CD8-positive, alpha-beta memory T cell (primary cell): ENCODE data around the gene PIK3R5. TPM values are rescaled to one million over a fixed set of nuclear protein-coding genes. Genes with fewer than 3 reads are reported as not detected.
A peak's percentile ranks its signal among the peaks of the same experiment; 100 is the strongest.

Experiments used
- CTCF ChIA-PET: fragments of 350-600 bp; sonication (Branson Sonifier 250); formaldehyde crosslinking; loops from one replicate; lab custom pipeline; 2021; ENCODE audit warnings: antibody characterized with exemption; lab: Charles Lee
- POLR2A ChIA-PET: fragments of 350-600 bp; sonication (Branson Sonifier 250); formaldehyde crosslinking; loops from one replicate; lab custom pipeline; 2021; ENCODE audit warnings: antibody characterized with exemption; lab: Charles Lee
- DNase-seq, 5 donors: peaks; one replicate each; pipeline versions ENCODE4 v3.0.0 to v3.0.0-alpha.2; 2020 to 2022; ENCODE audit warnings: mixed read lengths in 1 of 5
- H3K27ac ChIP-seq: one replicate; pipeline ENCODE4 v1.7.0; 2013; ENCODE audit warnings: low read depth, mild to moderate bottlenecking, low read length, moderate library complexity
- H3K27me3 ChIP-seq: 2 replicates; pipeline ENCODE4 v1.7.0; 2013; ENCODE audit warnings: low read length, mild to moderate bottlenecking; ENCODE audit not compliant: insufficient read depth, poor library complexity, severe bottlenecking
- H3K36me3 ChIP-seq: 2 replicates; pipeline ENCODE4 v1.7.0; 2013; ENCODE audit warnings: mild to moderate bottlenecking, low read length, moderate library complexity; ENCODE audit not compliant: insufficient read depth
- H3K4me1 ChIP-seq: 2 replicates; pipeline ENCODE4 v1.7.0; 2013; ENCODE audit warnings: mild to moderate bottlenecking, low read length, moderate library complexity; ENCODE audit not compliant: insufficient read depth
- H3K4me3 ChIP-seq: 2 replicates; pipeline ENCODE4 v1.7.0; 2013; ENCODE audit warnings: mild to moderate bottlenecking, low read length
- H3K9me3 ChIP-seq: 2 replicates; pipeline ENCODE4 v1.7.0; 2013; ENCODE audit warnings: mild to moderate bottlenecking, low read length
- H3K27ac Mint-ChIP-seq, 8 donors: one replicate each; pipeline ENCODE4 v1.8.0; 2020 to 2021; ENCODE audit warnings: mixed read lengths in 8 of 8, mild to moderate bottlenecking in 6 of 8, inconsistent platforms in 3 of 8, moderate library complexity in 3 of 8
- H3K27me3 Mint-ChIP-seq, 2 donors: one replicate each; pipeline ENCODE4 v1.8.0; 2020 to 2021; ENCODE audit warnings: mixed read lengths in 2 of 2, mild to moderate bottlenecking in 1 of 2, moderate library complexity in 1 of 2
- H3K36me3 Mint-ChIP-seq, 3 donors: one replicate each; pipeline ENCODE4 v1.8.0; 2020 to 2021; ENCODE audit warnings: mixed read lengths in 3 of 3, inconsistent platforms in 1 of 3, mild to moderate bottlenecking in 1 of 3
- H3K4me1 Mint-ChIP-seq, 3 donors: one replicate each; pipeline ENCODE4 v1.8.0; 2020 to 2021; ENCODE audit warnings: mixed read lengths in 3 of 3, inconsistent platforms in 1 of 3, mild to moderate bottlenecking in 1 of 3
- H3K4me3 Mint-ChIP-seq, 7 donors: one replicate each; pipeline ENCODE4 v1.8.0; 2020 to 2021; ENCODE audit warnings: mixed read lengths in 7 of 7, mild to moderate bottlenecking in 6 of 7, moderate library complexity in 4 of 7, inconsistent platforms in 2 of 7
- H3K9me3 Mint-ChIP-seq, 5 donors: one replicate each; pipeline ENCODE4 v1.8.0; 2020 to 2022; ENCODE audit warnings: mixed read lengths in 5 of 5, mild to moderate bottlenecking in 3 of 5, moderate library complexity in 2 of 5, inconsistent platforms in 1 of 5
- polyA plus RNA-seq: library from polyadenylated mRNA; unstranded; fragments of 300-500 nt; fragmentation: Illumina TruSeq; gene quantifications from one replicate; pipeline ENCODE4 v1.2.3, GENCODE V29; 2021
- total RNA-seq, 2 experiments: library from RNA; stranded (reverse); gene quantifications; one replicate each; pipeline ENCODE4 v1.2.3, GENCODE V29; 2021

The PIK3R5 gene
- total and polyA plus RNA-seq, 3 experiments from 2014 or later: 28.6 to 71.6 (median 30.2) TPM

- CTCF ChIA-PET: no interaction called here
- no peaks in the 10 kb centered on the region for H3K9me3 Mint-ChIP-seq
- no peak overlapping the region for H3K27ac ChIP-seq
Observed at GRCh38 chr17:8868092-8868491, 97.4 kb downstream of the PIK3R5 start.

GRCh38 chr17:8867361-8867981 lies 98.0 kb downstream of the PIK3R5 start, which contains the start of gene PIK3R6:
TSS of gene PIK3R6 (minus strand) at chr17:8867674. CDS start at chr17:8849794, 17,880 bp downstream.
- peaks cover 31 to 38% (median 34%) of the 10 kb centered on the region in 3 donors for H3K4me1 Mint-ChIP-seq
- Histone ChIP-seq H3K4me3 (peak within 1 kb of the TSS; percentile 32), H3K36me3 (no peaks in the 10 kb centered on the region), H3K27me3 (no peaks in the 10 kb centered on the region), H3K9me3 (no peaks in the 10 kb centered on the region), H3K4me1 (peaks cover 23% of the 10 kb centered on the region), H3K27ac (no peak within 1 kb of the TSS)
- H3K9me3 Mint-ChIP-seq: no peaks in the 10 kb centered on the region
- POLR2A ChIA-PET: no interaction called here
- no peaks in the 10 kb centered on the region for H3K27me3 Mint-ChIP-seq
- peak in 1 of 5 donors; percentile 9 for DNase-seq
- CTCF ChIA-PET: no interaction called here
- H3K4me3 Mint-ChIP-seq: peak within 1 kb of the TSS; percentile 55 to 87 (median 80)
- H3K27ac Mint-ChIP-seq: peak within 1 kb of the TSS; percentile 26 to 90 (median 72)
- H3K36me3 Mint-ChIP-seq: peaks cover 0 to 2% (median 0%) of the 10 kb centered on the region in 3 donors

More at GRCh38 chr17:8868092-8868491, 97.4 kb downstream of the PIK3R5 start:
- H3K27ac Mint-ChIP-seq: peak overlapping the region in 7 of 8 donors; percentile 8 to 90 (median 56)
- Histone ChIP-seq H3K36me3 (no peaks in the 10 kb centered on the region), H3K4me3 (no peak overlapping the region), H3K9me3 (no peaks in the 10 kb centered on the region), H3K27me3 (no peaks in the 10 kb centered on the region), H3K4me1 (peaks cover 21% of the 10 kb centered on the region)
- no peaks in the 10 kb centered on the region for H3K27me3 Mint-ChIP-seq
- POLR2A ChIA-PET: no interaction called here
- DNase-seq: no peak
- peak overlapping the region in 6 of 7 donors; percentile 12 to 87 (median 78) for H3K4me3 Mint-ChIP-seq
- H3K4me1 Mint-ChIP-seq: peaks cover 29 to 35% (median 31%) of the 10 kb centered on the region in 3 donors
- peaks cover 0 to 2% (median 0%) of the 10 kb centered on the region in 3 donors for H3K36me3 Mint-ChIP-seq

- peak overlapping the region in 1 of 7 donors; percentile 9 for H3K4me3 Mint-ChIP-seq
- peaks cover 0 to 2% (median 0%) of the 10 kb centered on the region in 3 donors for H3K36me3 Mint-ChIP-seq
- no peak overlapping the region for H3K27ac ChIP-seq
- H3K36me3 ChIP-seq: no peaks in the 10 kb centered on the region
- no peaks in the 10 kb centered on the region for H3K27me3 Mint-ChIP-seq
- H3K9me3 Mint-ChIP-seq: no peaks in the 10 kb centered on the region
- H3K4me1 Mint-ChIP-seq: peaks cover 44 to 49% (median 47%) of the 10 kb centered on the region in 3 donors
- H3K4me3 ChIP-seq: no peak overlapping the region
- no peak for DNase-seq
- no peaks in the 10 kb centered on the region for H3K27me3 ChIP-seq
- H3K27ac Mint-ChIP-seq: no peak overlapping the region
- no peaks in the 10 kb centered on the region for H3K9me3 ChIP-seq
- POLR2A ChIA-PET: no interaction called here
- CTCF ChIA-PET: interaction anchor here (1.0 kb wide), 1 partner anchor 99 kb away, joined by 3 read pairs; the partner anchor contains the start of gene PIK3R5
- peaks cover 34% of the 10 kb centered on the region for H3K4me1 ChIP-seq
Observed at GRCh38 chr17:8865811-8866210, 99.7 kb downstream of the PIK3R5 start.

- H3K27ac ChIP-seq: no peak overlapping the region
- H3K4me3 Mint-ChIP-seq: peak overlapping the region in 1 of 7 donors; percentile 54
- DNase-seq: no peak
- peaks cover 0 to 2% (median 0%) of the 10 kb centered on the region in 3 donors for H3K36me3 Mint-ChIP-seq
- no peak overlapping the region for H3K4me3 ChIP-seq
- ChIA-PET POLR2A (no interaction called here), CTCF (interaction anchor here (1.0 kb wide), 1 partner anchor 100 kb away, joined by 3 read pairs; the partner anchor contains the start of gene PIK3R5)
- H3K4me1 ChIP-seq: peaks cover 34% of the 10 kb centered on the region
- H3K27me3 Mint-ChIP-seq: no peaks in the 10 kb centered on the region
- H3K9me3 Mint-ChIP-seq: no peaks in the 10 kb centered on the region
- H3K27ac Mint-ChIP-seq: no peak overlapping the region
- no peaks in the 10 kb centered on the region for H3K9me3 ChIP-seq
- no peaks in the 10 kb centered on the region for H3K27me3 ChIP-seq
- H3K36me3 ChIP-seq: no peaks in the 10 kb centered on the region
- peaks cover 44 to 49% (median 47%) of the 10 kb centered on the region in 3 donors for H3K4me1 Mint-ChIP-seq
Observed at GRCh38 chr17:8865385-8865784, 100.1 kb downstream of the PIK3R5 start.

- peaks cover 24% of the 10 kb centered on the region for H3K4me1 ChIP-seq
- Mint-ChIP-seq H3K36me3 (peaks cover 0 to 2% (median 0%) of the 10 kb centered on the region in 3 donors), H3K9me3 (no peaks in the 10 kb centered on the region), H3K4me3 (no peak overlapping the region), H3K4me1 (peaks cover 31 to 43% (median 32%) of the 10 kb centered on the region in 3 donors), H3K27me3 (no peaks in the 10 kb centered on the region), H3K27ac (peak overlapping the region in 5 of 8 donors; percentile 2 to 61 (median 14))
- DNase-seq: no peak
- no peaks in the 10 kb centered on the region for H3K9me3 ChIP-seq
- CTCF ChIA-PET: no interaction called here
- H3K27me3 ChIP-seq: no peaks in the 10 kb centered on the region
- H3K36me3 ChIP-seq: no peaks in the 10 kb centered on the region
- POLR2A ChIA-PET: no interaction called here
- H3K27ac ChIP-seq: no peak overlapping the region
- H3K4me3 ChIP-seq: no peak overlapping the region
Observed at GRCh38 chr17:8862213-8863056, 103.1 kb downstream of the PIK3R5 start.

GRCh38 chr17:8861495-8862181 lies 103.9 kb downstream of the PIK3R5 start:
- H3K27ac Mint-ChIP-seq: peak overlapping the region in 4 of 8 donors; percentile 0 to 77 (median 58)
- H3K27me3 ChIP-seq: no peaks in the 10 kb centered on the region
- peaks cover 26 to 43% (median 28%) of the 10 kb centered on the region in 3 donors for H3K4me1 Mint-ChIP-seq
- H3K4me3 ChIP-seq: no peak overlapping the region
- no peak overlapping the region for H3K27ac ChIP-seq
- H3K9me3 Mint-ChIP-seq: no peaks in the 10 kb centered on the region
- H3K4me3 Mint-ChIP-seq: peak overlapping the region in 3 of 7 donors; percentile 13 to 27 (median 23)
- H3K36me3 ChIP-seq: no peaks in the 10 kb centered on the region
- peaks cover 20% of the 10 kb centered on the region for H3K4me1 ChIP-seq
- ChIA-PET CTCF (no interaction called here), POLR2A (no interaction called here)
- H3K27me3 Mint-ChIP-seq: no peaks in the 10 kb centered on the region
- H3K36me3 Mint-ChIP-seq: peaks cover 0 to 2% (median 0%) of the 10 kb centered on the region in 3 donors
- no peak for DNase-seq
- H3K9me3 ChIP-seq: no peaks in the 10 kb centered on the region

- H3K4me1 Mint-ChIP-seq: peaks cover 26 to 51% (median 28%) of the 10 kb centered on the region in 3 donors
- Histone ChIP-seq H3K27me3 (no peaks in the 10 kb centered on the region), H3K9me3 (no peaks in the 10 kb centered on the region), H3K36me3 (no peaks in the 10 kb centered on the region), H3K4me3 (no peak overlapping the region), H3K27ac (no peak overlapping the region), H3K4me1 (peaks cover 20% of the 10 kb centered on the region)
- peaks cover 0 to 2% (median 0%) of the 10 kb centered on the region in 3 donors for H3K36me3 Mint-ChIP-seq
- no peak for DNase-seq
- H3K27ac Mint-ChIP-seq: peak overlapping the region in 1 of 8 donors; percentile 37
- CTCF ChIA-PET: no interaction called here
- POLR2A ChIA-PET: no interaction called here
- H3K27me3 Mint-ChIP-seq: no peaks in the 10 kb centered on the region
- no peak overlapping the region for H3K4me3 Mint-ChIP-seq
- no peaks in the 10 kb centered on the region for H3K9me3 Mint-ChIP-seq
Observed at GRCh38 chr17:8859804-8860430, 105.6 kb downstream of the PIK3R5 start.
